Neutrophil (primary cell): Measurements from ENCODE around the gene SCYGR1.

Source experiments
- H3K27ac ChIP-seq: fragments of 200-600 bp; sonication (generic); 2 replicates; pipeline ENCODE4 v1.5.1; 2016; ENCODE audit warnings: mild to moderate bottlenecking, moderate library complexity
- H3K27me3 ChIP-seq: fragments of 200-600 bp; sonication (generic); 2 replicates; pipeline ENCODE4 v1.6.0; 2016; ENCODE audit warnings: mild to moderate bottlenecking
- H3K36me3 ChIP-seq: fragments of 200-600 bp; sonication (generic); 2 replicates; pipeline ENCODE4 v1.5.1; 2017
- H3K4me1 ChIP-seq, 2 experiments: fragments of 200-600 bp in 1 of 2; sonication (generic) in 1 of 2; 1 replicate in 1 of 2; 2 replicates in 1 of 2; pipeline versions ENCODE4 v1.5.1 to v1.6.1; 2013 to 2016; ENCODE audit warnings: low read depth in 1 of 2, low read length in 1 of 2, mild to moderate bottlenecking in 1 of 2, moderate library complexity in 1 of 2; ENCODE audit not compliant: control insufficient read depth in 1 of 2, insufficient read depth in 1 of 2
- H3K4me3 ChIP-seq, 2 experiments: fragments of 200-600 bp in 1 of 2; sonication (generic) in 1 of 2; 1 replicate in 1 of 2; 2 replicates in 1 of 2; pipeline ENCODE4 v1.5.1; 2013 to 2016; ENCODE audit warnings: low read depth in 1 of 2, low read length in 1 of 2, mild to moderate bottlenecking in 1 of 2, moderate library complexity in 1 of 2
- H3K9me3 ChIP-seq: fragments of 200-600 bp; sonication (generic); 2 replicates; pipeline ENCODE4 v1.5.1; 2016
- CTCF ChIP-seq: fragments of 200-600 bp; sonication (generic); IDR thresholded peaks from 2 replicates; pipeline ENCODE4 v1.5.1; 2016; ENCODE audit warnings: antibody characterized with exemption

SCYGR1 gene

GRCh38 chr2:227376656-227377396 lies 10.9 kb downstream of the SCYGR1 start:
- peaks cover 0 to 8% of the 10 kb centered on the region in 2 experiments for H3K4me1 ChIP-seq
- peaks cover 30% of the 10 kb centered on the region for H3K27me3 ChIP-seq
- H3K9me3 ChIP-seq = no peaks in the 10 kb centered on the region
- no peaks in the 10 kb centered on the region for H3K36me3 ChIP-seq
- H3K4me3 ChIP-seq = no peak overlapping the region
- no peak for TF ChIP-seq CTCF
- no peak overlapping the region for H3K27ac ChIP-seq

GRCh38 chr2:227374158-227374557 lies 13.6 kb downstream of the SCYGR1 start:
- no peak overlapping the region for H3K27ac ChIP-seq
- no peak overlapping the region for H3K4me3 ChIP-seq
- no peak for TF ChIP-seq CTCF
- H3K36me3 ChIP-seq = no peaks in the 10 kb centered on the region
- H3K9me3 ChIP-seq = no peaks in the 10 kb centered on the region
- H3K27me3 ChIP-seq = peaks cover 26% of the 10 kb centered on the region
- H3K4me1 ChIP-seq = peaks cover 21 to 31% of the 10 kb centered on the region in 2 experiments

- H3K9me3 ChIP-seq = no peaks in the 10 kb centered on the region
- H3K27me3 ChIP-seq = peaks cover 18% of the 10 kb centered on the region
- no peak overlapping the region for H3K4me3 ChIP-seq
- no peak overlapping the region for H3K27ac ChIP-seq
- H3K4me1 ChIP-seq = peaks cover 21 to 39% of the 10 kb centered on the region in 2 experiments
- TF ChIP-seq CTCF = no peak
- H3K36me3 ChIP-seq = no peaks in the 10 kb centered on the region
Measured at GRCh38 chr2:227373389-227373788, 14.4 kb downstream of the SCYGR1 start.

GRCh38 chr2:227370791-227371312 lies 16.9 kb downstream of the SCYGR1 start:
- Histone ChIP-seq H3K4me3 (peak overlapping the region; percentile 12), H3K27me3 (peaks cover 18% of the 10 kb centered on the region), H3K4me1 (peaks cover 26 to 39% of the 10 kb centered on the region in 2 experiments), H3K27ac (peak overlapping the region; percentile 54), H3K36me3 (no peaks in the 10 kb centered on the region), H3K9me3 (no peaks in the 10 kb centered on the region)
- no peak for TF ChIP-seq CTCF

- peaks cover 26 to 39% of the 10 kb centered on the region in 2 experiments for H3K4me1 ChIP-seq
- H3K27me3 ChIP-seq = peaks cover 18% of the 10 kb centered on the region
- H3K36me3 ChIP-seq = no peaks in the 10 kb centered on the region
- no peak for TF ChIP-seq CTCF
- no peaks in the 10 kb centered on the region for H3K9me3 ChIP-seq
- H3K4me3 ChIP-seq = peak overlapping the region in 1 of 2 experiments; percentile 12
- H3K27ac ChIP-seq = peak overlapping the region; percentile 54
Measured at GRCh38 chr2:227370092-227370491, 17.7 kb downstream of the SCYGR1 start.
